GM04504 (cell line): Measurements from ENCODE around the gene MIEN1.
"Not testable (repeated sequence)": the region's sequence is repeated elsewhere in the genome, so short reads cannot be mapped to it uniquely, and the experiment has no call there.

Experiments
- DNase-seq: peaks from one replicate; pipeline ENCODE4 v3.0.0-alpha.2; 2012; ENCODE audit warnings: low read depth

The MIEN1 gene

DNA sequence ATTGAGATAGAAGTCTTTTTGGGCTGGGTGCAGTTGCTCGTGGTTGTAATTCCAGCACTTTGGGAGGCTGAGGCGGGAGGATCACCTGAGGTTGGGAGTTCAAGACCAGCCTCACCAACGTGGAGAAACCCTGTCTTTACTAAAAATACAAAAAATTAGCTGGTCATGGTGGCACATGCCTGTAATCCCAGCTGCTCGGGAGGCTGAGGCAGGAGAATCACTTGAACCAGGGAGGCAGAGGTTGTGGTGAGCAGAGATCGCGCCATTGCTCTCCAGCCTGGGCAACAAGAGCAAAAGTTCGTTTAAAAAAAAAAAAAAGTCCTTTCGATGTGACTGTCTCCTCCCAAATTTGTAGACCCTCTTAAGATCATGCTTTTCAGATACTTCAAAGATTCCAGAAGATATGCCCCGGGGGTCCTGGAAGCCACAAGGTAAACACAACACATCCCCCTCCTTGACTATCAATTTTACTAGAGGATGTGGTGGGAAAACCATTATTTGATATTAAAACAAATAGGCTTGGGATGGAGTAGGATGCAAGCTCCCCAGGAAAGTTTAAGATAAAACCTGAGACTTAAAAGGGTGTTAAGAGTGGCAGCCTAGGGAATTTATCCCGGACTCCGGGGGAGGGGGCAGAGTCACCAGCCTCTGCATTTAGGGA is 31.0 kb downstream of the MIEN1 start:
- not testable (repeated sequence) for DNase-seq

DNA sequence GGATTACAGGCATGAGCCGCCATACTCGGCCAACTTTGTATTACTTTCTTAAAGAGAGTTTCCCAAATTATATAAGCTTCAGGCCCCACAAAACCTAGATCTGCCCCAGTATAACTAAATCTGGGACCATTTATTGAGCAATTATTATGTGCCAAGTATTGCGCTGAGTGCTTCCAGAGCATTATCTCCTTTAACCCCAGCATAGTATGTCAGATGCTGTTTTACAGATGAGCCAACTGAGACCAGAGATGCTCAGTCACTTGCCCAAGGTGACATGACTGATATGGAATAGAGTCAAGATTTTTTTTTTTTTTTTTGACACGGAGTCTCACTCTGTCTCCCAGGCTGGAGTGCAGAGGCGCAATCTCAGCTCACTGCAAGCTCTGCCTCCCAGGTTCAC is 32.4 kb downstream of the MIEN1 start:
- no peak for DNase-seq

DNA sequence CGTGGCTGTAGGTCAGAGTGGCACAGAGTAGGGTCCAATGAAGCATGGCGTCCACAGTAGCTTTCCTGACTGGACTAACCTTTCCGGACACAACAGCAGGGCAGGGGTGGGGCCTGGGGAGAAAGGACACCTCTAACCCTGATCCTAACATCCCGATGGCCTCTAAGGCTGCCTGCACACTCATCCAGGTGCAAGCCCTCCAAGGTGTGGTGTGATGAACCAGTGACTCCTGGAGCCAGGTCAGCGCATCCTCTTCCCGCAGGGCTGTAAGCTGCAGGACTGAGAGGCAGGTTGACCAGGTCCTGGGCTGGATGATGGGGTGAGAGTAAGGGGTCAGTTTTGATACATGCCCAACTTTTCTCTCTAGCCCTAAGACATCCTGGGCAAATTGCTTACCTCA is 33.6 kb downstream of the MIEN1 start:
- DNase-seq: no peak

DNA sequence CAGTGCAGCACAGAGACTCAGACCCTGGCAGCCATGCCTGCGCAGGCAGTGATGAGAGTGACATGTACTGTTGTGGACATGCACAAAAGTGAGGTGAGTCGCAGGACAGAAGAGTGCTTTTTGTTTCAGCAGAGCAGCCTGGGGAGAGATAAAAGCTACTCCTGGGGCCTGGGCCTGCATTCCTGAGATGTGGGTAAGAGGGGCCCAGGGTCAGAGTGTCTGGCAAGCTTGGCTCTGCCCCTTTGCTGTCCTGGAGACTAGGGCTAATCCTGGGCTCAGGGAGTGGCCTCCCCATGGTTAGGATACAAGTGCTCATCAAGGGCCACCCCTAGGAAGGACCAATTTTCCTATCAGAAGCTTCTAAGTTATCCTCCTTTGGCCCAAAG is 35.2 kb downstream of the MIEN1 start:
- DNase-seq: no peak

DNA sequence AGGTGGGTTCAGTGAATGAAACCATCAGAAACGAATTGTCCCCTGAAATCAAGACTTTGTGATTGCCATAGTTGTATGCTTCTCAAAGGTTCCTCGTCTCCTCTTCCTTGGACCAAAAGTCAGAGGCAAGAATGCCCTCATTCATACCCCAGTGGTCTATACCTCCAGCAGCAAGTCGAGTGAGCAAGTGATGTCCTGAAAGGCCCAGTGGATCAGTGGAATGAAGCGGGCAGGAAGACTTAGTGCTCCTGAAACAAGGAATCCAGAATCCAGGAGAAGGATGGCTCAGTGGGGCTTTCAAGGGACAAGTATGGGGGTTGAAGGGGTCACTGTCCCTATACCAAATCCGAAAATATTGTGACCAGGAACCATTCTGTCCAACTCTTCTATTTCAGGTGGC is 35.7 kb downstream of the MIEN1 start:
- no peak for DNase-seq

DNA sequence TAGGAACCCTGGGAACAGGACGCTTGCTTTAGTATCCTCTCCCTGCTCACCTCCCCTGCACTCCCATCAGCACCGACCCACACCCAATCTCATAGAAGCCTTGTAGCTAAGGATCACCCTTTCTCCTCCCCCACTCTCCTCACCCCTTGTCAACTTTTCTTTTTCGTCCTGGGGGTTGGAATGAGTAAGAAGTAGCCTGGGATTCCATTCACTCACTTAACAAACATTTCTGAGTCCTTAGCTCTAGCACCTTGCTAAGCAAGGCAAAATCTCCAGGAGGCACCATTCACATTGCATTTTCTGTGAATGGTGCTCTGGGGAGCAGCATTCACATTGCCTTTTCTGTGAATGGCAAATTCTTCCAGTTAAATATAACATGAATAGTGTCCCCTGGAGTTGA is 41.4 kb downstream of the MIEN1 start:
- DNase-seq: no peak

DNA sequence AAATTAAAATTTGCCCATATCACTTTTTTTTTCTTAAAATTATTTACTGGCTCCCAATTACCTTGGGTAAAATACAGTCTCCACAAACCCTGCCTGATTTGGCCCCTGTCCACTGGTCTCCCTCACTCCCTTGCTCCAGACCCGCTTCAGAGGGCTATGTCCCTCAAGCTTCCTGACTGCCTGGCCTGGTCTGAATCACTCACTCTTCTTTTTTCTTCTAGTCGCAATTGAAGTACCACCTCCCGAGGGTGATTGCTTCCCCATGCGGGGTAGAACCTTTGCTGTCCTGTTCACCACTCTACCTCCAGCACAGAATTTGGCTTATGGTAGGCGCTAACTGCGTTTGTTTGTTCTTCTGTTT is 41.9 kb downstream of the MIEN1 start:
- DNase-seq: no peak

DNA sequence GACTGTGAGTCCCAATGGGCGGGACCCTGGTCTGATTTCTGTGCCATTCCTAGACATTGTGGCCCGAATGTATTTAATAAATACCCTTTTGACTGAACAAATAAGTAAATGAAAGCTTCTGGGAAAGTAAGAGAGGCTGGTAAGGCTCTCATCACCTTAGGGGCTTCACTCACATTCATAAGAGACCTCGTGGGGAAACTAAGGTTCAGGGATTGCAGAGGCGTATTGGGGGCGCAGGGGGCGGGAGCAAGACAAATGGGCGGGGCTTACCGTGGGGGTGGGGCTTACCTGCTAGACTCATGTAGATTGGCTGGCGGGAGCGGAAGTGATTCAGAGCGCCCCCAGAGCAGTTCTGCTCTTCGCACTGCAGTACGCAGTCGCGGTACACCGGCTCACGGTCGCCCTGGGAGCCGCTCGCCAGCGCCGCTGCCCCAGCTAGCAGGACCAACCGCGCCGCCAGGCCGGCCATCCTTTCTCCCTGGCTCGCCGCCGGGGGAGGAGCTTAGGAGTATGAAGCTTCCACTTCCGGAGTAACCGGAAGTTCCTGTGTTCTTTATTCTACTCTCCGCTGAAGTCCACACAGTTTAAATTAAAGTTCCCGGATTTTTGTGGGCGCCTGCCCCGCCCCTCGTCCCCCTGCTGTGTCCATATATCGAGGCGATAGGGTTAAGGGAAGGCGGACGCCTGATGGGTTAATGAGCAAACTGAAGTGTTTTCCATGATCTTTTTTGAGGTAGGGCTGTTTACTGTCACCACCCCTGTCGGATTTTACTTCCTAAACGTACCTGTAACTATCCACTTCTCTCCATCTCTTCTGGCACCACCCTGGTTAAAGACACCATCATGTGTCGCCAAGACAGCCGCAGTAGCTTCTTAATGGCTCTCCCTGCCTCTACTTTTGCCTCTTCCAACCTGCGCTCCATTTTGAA is 42.5 kb downstream of the MIEN1 start, which contains the start of gene PGAP3:
TSS of gene PGAP3 (minus strand) at position 512 of the 929 bp plus-strand sequence. CDS start at position 469, 43 bp downstream.
- peak; percentile 69 for DNase-seq

DNA sequence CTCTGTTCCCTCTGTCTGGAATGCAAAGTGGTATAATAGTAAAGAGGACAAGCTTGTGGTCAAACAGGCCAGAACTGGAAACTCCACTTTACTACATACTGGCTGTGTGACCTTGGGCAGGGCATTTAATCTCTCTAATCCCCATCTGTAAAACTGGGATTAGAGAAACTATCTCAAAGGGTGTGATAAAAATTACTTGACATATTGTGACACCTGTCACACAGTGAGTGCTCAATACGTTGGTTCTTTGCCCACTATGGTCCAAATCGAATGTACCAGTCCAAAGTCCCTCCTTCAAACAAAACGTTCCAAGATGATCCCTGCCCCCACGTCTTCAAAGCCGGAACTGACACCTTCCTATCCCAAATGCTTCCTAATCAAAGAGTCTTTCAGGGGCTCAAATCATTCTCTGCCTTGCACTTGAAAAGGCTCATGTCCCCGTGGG is 43.2 kb downstream of the MIEN1 start:
- no peak for DNase-seq

DNA sequence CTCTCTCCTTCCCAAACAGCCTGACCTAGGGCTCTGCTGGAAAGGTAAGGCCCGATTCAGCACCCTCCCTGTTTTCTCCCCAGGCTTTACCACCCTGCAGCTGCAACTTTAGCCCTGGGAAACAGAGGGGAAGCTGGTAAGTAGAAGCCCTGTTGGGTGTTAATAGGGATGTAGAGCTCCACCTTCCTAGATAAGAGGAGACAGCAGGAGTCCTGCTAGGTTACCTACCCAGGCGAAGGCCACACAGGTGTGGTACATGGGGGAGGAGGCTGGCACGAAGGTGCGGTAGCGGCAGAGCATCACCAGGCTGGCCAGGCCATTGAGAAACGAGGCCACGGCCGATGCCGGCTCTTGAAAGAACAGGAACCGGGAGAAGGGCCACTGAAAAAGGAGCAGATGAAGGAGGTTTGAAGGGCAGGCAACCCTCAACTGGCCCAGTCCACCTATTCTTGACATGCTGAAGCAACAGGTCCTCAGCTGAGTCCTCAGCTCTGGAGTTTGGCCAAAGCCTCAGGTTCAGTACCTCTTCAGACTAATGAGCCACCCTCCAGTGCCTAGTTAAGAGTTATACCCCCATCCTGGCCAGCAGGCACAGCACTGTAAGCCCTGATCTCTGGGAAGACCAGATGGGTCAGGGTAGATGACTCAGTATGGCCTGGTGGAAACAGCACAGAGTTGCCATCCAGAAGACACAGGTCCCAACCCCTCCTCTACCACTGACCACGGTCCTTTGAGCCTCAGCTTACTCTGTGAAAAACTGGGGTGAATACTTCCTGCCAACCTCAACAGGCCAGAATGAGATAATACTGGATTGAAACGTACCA is 45.8 kb downstream of the MIEN1 start:
- DNase-seq: no peak

DNA sequence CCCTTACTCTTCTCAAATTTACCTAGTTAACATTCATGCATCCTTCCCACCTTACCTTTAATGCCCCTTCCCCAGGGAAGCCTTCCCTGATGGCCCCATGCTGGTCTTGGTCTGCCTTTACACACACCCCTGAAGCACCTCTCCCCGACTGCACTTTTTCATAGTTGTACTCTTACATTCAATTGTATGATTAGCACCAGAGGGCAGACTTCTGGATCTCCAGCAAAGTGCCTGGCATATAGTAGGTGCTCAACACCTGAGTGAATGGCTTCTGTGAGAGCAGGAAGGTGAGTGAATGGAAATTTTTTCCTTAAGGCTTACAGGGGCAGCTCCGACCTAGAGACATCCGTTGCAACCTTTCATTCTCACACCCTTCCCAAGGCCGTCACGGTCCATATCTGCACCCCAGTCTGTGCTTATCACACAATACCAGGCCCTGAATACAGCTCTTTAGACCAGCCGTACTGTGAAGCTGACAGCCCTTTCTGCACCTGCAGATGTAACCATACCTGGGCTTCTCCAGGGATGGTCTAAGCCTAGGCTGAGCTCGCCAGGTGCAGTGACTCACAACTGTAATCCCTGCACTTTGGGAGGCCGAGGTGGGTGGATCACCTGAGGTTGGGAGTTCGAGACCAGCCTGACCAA is 46.9 kb downstream of the MIEN1 start:
- no peak for DNase-seq

DNA sequence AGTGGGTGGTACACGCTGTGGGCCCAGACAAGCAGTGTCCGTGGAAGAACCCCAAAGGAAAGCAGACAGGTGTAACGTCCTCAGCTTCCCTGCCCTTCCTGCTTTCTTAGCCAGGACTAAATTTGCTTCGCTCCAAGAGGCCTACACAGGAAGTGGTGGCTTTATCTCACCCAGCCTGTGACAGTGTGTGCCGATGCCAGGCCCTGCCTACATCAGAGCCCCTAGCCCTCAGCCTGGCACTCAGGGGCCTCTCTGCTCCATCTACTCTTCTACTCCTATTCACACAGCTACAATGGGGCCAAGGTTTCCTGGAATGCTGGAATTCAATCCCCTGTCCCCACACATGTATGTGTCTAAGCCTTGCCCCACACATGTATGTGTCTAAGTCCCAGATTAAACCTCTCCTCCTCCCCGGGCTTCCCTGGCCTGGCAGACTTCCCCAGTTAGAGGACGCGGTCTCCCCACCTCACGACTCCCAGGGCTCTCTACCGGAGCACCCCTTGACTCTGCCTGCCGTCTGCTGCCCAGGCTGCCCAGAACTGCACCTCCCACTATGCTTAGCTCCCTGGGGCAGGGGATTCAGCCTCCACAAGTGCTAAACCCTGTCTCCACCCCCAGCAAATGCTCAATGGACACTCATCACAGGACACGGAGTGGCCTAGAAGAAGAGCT is 50.7 kb downstream of the MIEN1 start:
- no peak for DNase-seq
